Fibroblast of lung (primary cell): ENCODE data around the gene LNPEP.

Source experiments
- EZH2 ChIP-seq: IDR thresholded peaks from 2 replicates; pipeline ENCODE4 v1.5.1; 2012; ENCODE audit warnings: low read length, control low read depth, mild to moderate bottlenecking; ENCODE audit errors: missing control alignments
- TF ChIP-seq, protein P1 (sequence below), 2 donors: IDR thresholded peaks in 1 of 2; conservative IDR thresholded peaks in 1 of 2; 1 replicate in 1 of 2; 2 replicates in 1 of 2; pipeline ENCODE4 v1.5.1; 2011 to 2012; ENCODE audit warnings: low read length in 2 of 2, control low read depth in 1 of 2, inconsistent platforms in 1 of 2, low read depth in 1 of 2, mild to moderate bottlenecking in 1 of 2

DNA sequence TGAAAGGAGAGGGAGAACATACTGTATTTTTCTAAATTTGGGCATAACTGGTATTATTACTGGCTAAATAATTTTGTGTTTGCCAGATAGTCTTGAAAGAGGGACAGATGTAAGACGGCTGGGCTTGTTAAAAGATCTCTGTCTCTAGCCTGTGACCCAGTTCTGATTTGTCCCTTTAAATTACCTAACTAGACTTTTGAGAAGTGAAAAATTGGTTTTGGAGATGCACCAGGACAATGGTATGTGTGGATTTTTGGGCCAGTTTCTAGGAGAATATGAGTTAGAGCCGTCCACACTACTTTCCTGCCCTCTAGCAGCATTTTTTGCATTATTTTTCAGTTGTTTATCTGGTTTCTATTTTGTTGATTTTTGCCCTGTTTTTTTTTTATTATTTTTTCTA is 33.5 kb downstream of the LNPEP start:
- TF ChIP-seq, protein P1, sequence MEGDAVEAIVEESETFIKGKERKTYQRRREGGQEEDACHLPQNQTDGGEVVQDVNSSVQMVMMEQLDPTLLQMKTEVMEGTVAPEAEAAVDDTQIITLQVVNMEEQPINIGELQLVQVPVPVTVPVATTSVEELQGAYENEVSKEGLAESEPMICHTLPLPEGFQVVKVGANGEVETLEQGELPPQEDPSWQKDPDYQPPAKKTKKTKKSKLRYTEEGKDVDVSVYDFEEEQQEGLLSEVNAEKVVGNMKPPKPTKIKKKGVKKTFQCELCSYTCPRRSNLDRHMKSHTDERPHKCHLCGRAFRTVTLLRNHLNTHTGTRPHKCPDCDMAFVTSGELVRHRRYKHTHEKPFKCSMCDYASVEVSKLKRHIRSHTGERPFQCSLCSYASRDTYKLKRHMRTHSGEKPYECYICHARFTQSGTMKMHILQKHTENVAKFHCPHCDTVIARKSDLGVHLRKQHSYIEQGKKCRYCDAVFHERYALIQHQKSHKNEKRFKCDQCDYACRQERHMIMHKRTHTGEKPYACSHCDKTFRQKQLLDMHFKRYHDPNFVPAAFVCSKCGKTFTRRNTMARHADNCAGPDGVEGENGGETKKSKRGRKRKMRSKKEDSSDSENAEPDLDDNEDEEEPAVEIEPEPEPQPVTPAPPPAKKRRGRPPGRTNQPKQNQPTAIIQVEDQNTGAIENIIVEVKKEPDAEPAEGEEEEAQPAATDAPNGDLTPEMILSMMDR (conservative IDR thresholded peaks at IDR 0.05 in 1 of 2, IDR thresholded peaks at IDR 0.05 in 1 of 2; ENCODE audit: low read depth in 1 of 2, low read length in 2 of 2), result no peak
- TF ChIP-seq EZH2, result no peak
